ENCODE results near the gene WDR81.

DNA sequence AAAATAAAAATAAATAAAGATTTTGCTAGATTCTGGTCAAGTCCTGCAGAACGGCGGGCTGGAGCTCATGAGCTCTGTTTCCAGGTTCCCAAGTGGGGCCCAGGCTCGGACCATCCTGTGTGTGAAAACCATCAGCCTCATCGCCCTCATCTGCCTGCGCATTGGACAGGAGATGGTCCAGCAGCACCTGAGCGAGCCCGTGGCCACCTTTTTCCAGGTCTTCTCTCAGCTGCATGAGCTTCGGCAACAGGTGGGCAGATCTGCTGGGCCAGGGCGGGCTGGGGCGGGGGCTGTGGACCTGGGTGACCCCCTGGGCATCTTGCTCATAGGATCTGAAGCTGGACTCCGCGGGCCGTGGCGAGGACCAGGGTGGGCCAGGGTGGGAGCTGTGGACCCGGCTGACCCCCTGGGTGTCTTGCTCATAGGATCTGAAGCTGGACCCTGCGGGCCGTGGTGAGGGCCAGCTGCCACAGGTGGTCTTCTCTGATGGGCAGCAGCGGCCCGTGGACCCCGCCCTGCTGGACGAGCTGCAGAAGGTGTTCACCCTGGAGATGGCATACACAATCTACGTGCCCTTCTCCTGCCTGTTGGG is 7.8 kb downstream of the WDR81 start:
- TF ChIP-seq POLR2AphosphoS5 (IDR thresholded peaks at IDR 0.05), result no peak
- TF ChIP-seq, protein P1, sequence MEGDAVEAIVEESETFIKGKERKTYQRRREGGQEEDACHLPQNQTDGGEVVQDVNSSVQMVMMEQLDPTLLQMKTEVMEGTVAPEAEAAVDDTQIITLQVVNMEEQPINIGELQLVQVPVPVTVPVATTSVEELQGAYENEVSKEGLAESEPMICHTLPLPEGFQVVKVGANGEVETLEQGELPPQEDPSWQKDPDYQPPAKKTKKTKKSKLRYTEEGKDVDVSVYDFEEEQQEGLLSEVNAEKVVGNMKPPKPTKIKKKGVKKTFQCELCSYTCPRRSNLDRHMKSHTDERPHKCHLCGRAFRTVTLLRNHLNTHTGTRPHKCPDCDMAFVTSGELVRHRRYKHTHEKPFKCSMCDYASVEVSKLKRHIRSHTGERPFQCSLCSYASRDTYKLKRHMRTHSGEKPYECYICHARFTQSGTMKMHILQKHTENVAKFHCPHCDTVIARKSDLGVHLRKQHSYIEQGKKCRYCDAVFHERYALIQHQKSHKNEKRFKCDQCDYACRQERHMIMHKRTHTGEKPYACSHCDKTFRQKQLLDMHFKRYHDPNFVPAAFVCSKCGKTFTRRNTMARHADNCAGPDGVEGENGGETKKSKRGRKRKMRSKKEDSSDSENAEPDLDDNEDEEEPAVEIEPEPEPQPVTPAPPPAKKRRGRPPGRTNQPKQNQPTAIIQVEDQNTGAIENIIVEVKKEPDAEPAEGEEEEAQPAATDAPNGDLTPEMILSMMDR (IDR thresholded peaks at IDR 0.05), result no peak
- no peak for TF ChIP-seq POLR2A (IDR thresholded peaks at IDR 0.05; ENCODE audit: low read depth)
- TF ChIP-seq EP300 (IDR thresholded peaks at IDR 0.05), result no peak
